A673 (cell line): Measurements from ENCODE around the gene RMP24.

Experiments
- BruUV-seq: library from RNA; stranded (reverse); fragments of 400-500 nt; replicated peaks from 2 replicates; lab custom pipeline; 2021; lab: Mats Ljungman, UMichigan
- CTCF ChIA-PET: fragments of 300-600 bp; sonication (Branson Sonifier 250); formaldehyde crosslinking; loops from one replicate; lab custom pipeline; 2022; ENCODE audit warnings: antibody characterized with exemption; lab: Charles Lee
- POLR2A ChIA-PET: fragments of 300-600 bp; sonication (Branson Sonifier 250); formaldehyde crosslinking; loops from one replicate; lab custom pipeline; 2022; ENCODE audit warnings: antibody characterized with exemption; ENCODE audit not compliant: low non-redundant PET; lab: Charles Lee
- DNase-seq: peaks from one replicate; pipeline ENCODE4 v3.0.0-alpha.2; 2015; ENCODE audit warnings: low spot score
- H3K27ac ChIP-seq: fragments of 200-600 bp; sonication (generic); 2 replicates; pipeline ENCODE4 v1.5.1; 2016; ENCODE audit warnings: mixed run types, low read depth, mild to moderate bottlenecking, mixed read lengths, antibody characterized with exemption, low read length; ENCODE audit not compliant: poor library complexity, severe bottlenecking
- H3K27me3 ChIP-seq: fragments of 200-600 bp; sonication (generic); replicated peaks from 2 replicates; pipeline ENCODE4 v1.6.1; 2017; ENCODE audit warnings: mixed run types, low read depth, mild to moderate bottlenecking, mixed read lengths, antibody characterized with exemption, low read length; ENCODE audit not compliant: insufficient read depth, poor library complexity
- H3K36me3 ChIP-seq: fragments of 200-600 bp; sonication (generic); 2 replicates; pipeline ENCODE4 v1.6.1; 2016; ENCODE audit warnings: mixed run types, mild to moderate bottlenecking, mixed read lengths, antibody characterized with exemption, low read length; ENCODE audit not compliant: insufficient read depth, poor library complexity, severe bottlenecking
- H3K4me1 ChIP-seq: fragments of 200-600 bp; sonication (generic); 2 replicates; pipeline ENCODE4 v1.6.1; 2017; ENCODE audit warnings: mixed run types, mild to moderate bottlenecking, mixed read lengths, antibody characterized with exemption, low read length; ENCODE audit not compliant: insufficient read depth, poor library complexity, severe bottlenecking
- H3K4me3 ChIP-seq: fragments of 200-600 bp; sonication (generic); 2 replicates; pipeline ENCODE4 v1.5.1; 2016; ENCODE audit warnings: low read depth, mixed run types, mild to moderate bottlenecking, mixed read lengths, low read length; ENCODE audit not compliant: poor library complexity, severe bottlenecking
- H3K9me3 ChIP-seq: fragments of 200-600 bp; sonication (generic); 2 replicates; pipeline ENCODE4 v1.6.1; 2016; ENCODE audit warnings: mixed run types, low read depth, mild to moderate bottlenecking, mixed read lengths, antibody characterized with exemption, low read length; ENCODE audit not compliant: poor library complexity, severe bottlenecking
- EZH2 ChIP-seq: fragments of 200-600 bp; sonication (generic); IDR thresholded peaks from 2 replicates; pipeline ENCODE4 v1.6.1; 2017; ENCODE audit warnings: borderline replicate concordance, low read depth, mild to moderate bottlenecking, mixed read lengths, antibody characterized with exemption, low read length; ENCODE audit not compliant: poor library complexity, severe bottlenecking
- intact Hi-C: fragments of 100-400 bp; cut with micrococcal nuclease; formaldehyde crosslinking; loops from one replicate; pipeline ENCODE4 v1.10.0; 2022; ENCODE audit not compliant: unreplicated experiment
- TF ChIP-seq, protein P1 (sequence below): fragments of 300-800, 200-600 bp; sonication (generic); conservative IDR thresholded peaks from 2 replicates; pipeline ENCODE4 v1.5.1; 2017; ENCODE audit warnings: low read depth, mild to moderate bottlenecking, antibody characterized with exemption, low read length, moderate library complexity, mixed read lengths

RMP24 gene

DNA sequence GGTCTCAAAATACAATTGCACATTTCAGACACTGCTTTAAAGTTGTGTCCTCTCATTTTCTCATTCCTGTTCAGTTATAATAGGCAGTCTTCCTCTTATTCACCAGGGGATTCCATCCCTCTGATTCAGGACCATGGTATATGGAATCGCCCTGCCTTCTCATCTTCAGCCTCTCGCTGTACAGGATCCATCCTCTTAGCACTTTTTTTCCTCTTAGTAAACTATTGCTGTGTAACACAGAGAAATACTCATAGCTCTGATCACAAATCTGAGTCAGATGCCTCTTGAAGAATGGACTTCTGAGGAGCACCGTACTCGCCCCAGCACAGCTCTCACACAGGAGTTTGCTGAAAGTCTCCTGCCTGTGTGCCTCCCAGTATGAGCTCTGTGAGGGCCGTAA, 11.3 kb downstream of the RMP24 start:
- BruUV-seq: no TSS peak
- intact Hi-C loops: no loop called here
- ChIA-PET POLR2A (no interaction called here), CTCF (no interaction called here)
- no peak for TF ChIP-seq EZH2
- TF ChIP-seq, protein P1, sequence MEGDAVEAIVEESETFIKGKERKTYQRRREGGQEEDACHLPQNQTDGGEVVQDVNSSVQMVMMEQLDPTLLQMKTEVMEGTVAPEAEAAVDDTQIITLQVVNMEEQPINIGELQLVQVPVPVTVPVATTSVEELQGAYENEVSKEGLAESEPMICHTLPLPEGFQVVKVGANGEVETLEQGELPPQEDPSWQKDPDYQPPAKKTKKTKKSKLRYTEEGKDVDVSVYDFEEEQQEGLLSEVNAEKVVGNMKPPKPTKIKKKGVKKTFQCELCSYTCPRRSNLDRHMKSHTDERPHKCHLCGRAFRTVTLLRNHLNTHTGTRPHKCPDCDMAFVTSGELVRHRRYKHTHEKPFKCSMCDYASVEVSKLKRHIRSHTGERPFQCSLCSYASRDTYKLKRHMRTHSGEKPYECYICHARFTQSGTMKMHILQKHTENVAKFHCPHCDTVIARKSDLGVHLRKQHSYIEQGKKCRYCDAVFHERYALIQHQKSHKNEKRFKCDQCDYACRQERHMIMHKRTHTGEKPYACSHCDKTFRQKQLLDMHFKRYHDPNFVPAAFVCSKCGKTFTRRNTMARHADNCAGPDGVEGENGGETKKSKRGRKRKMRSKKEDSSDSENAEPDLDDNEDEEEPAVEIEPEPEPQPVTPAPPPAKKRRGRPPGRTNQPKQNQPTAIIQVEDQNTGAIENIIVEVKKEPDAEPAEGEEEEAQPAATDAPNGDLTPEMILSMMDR: no peak
- Histone ChIP-seq H3K4me3 (no peak overlapping the region), H3K4me1 (no peaks in the 10 kb centered on the region), H3K27me3 (no peaks in the 10 kb centered on the region), H3K9me3 (no peaks in the 10 kb centered on the region), H3K36me3 (peaks cover 22% of the 10 kb centered on the region), H3K27ac (no peak overlapping the region)
- no peak for DNase-seq

DNA sequence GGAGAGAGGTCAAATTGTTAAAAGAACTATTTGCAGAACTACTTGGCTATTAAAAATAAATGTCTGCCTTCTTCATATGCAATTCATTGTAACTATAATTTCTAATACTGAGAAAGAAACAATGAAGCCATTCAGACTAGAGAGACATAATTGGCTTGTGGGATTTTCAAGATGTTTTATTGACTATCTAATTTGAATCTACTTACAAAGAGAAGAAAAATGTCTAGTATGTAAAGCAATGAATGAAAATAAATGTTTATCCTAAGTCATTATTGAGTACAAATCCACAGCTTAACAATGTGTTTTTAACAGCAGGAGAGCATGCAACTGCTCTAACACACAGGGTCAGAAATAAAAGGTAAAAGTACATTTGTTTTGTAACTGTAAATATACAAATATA, 19.2 kb downstream of the RMP24 start:
- no peak for DNase-seq
- no peaks in the 10 kb centered on the region for H3K4me1 ChIP-seq
- H3K27me3 ChIP-seq: no peaks in the 10 kb centered on the region
- H3K36me3 ChIP-seq: peaks cover 9% of the 10 kb centered on the region
- no peak overlapping the region for H3K27ac ChIP-seq
- POLR2A ChIA-PET: no interaction called here
- TF ChIP-seq EZH2: no peak
- TF ChIP-seq, protein P1: no peak
- intact Hi-C loops: no loop called here
- no TSS peak for BruUV-seq
- H3K9me3 ChIP-seq: no peaks in the 10 kb centered on the region
- H3K4me3 ChIP-seq: no peak overlapping the region
- CTCF ChIA-PET: no interaction called here

DNA sequence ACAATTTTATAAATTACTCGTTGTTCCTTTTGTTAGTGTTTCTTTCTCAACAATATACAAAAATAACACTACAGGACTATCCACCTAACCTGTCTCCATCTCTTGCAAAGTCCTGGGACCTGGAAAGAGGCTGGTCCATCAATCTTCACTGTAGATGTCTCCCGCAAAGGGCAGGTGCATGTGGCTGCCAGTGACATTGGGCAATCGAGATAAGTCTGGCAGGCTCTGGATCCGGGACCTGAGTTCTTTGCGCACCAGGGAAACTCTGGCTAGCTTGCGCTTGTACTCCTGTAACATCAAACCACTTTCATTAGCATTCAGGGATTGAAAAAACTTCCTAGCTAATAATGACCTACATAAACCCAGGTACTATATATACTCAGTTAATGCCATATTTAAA, 20.5 kb downstream of the RMP24 start:
- Histone ChIP-seq H3K27me3 (no peaks in the 10 kb centered on the region), H3K9me3 (no peaks in the 10 kb centered on the region), H3K27ac (no peak overlapping the region), H3K4me3 (no peak overlapping the region), H3K4me1 (no peaks in the 10 kb centered on the region), H3K36me3 (peaks cover 7% of the 10 kb centered on the region)
- CTCF ChIA-PET: no interaction called here
- POLR2A ChIA-PET: no interaction called here
- intact Hi-C loops: no loop called here
- DNase-seq: no peak
- TF ChIP-seq EZH2: no peak
- TF ChIP-seq, protein P1: no peak
- no TSS peak for BruUV-seq
